ENCODE results near the gene PCDH8.
"Not testable (repeated sequence)": the region's sequence is repeated elsewhere in the genome, so short reads cannot be mapped to it uniquely, and the experiment has no call there.

Gene PCDH8

GRCh38 chr13:52849291-52850071 lies 1.0 kb upstream of the PCDH8 start:
- DNase-seq: peak; percentile 47

- DNase-seq: no peak
These were observed 583 bp downstream of the PCDH8 start for GRCh38 chr13:52847682-52848432.

GRCh38 chr13:52847322-52847681 lies 1.1 kb downstream of the PCDH8 start:
- no peak for DNase-seq

GRCh38 chr13:52846567-52847321 lies 1.7 kb downstream of the PCDH8 start:
- no peak for DNase-seq

GRCh38 chr13:52845766-52846566 lies 2.5 kb downstream of the PCDH8 start:
- DNase-seq: no peak

GRCh38 chr13:52845334-52845761 lies 3.1 kb downstream of the PCDH8 start:
- no peak for DNase-seq

- DNase-seq: no peak
These were observed 3.6 kb downstream of the PCDH8 start for GRCh38 chr13:52844836-52845235.

GRCh38 chr13:52842441-52842840 lies 6.0 kb downstream of the PCDH8 start:
- DNase-seq: no peak

GRCh38 chr13:52840066-52840465 lies 8.4 kb downstream of the PCDH8 start:
- DNase-seq: no peak

- no peak for DNase-seq
These were observed 9.9 kb downstream of the PCDH8 start for GRCh38 chr13:52838433-52839107.

- no peak for DNase-seq
These were observed 10.6 kb downstream of the PCDH8 start for GRCh38 chr13:52837850-52838249.

GRCh38 chr13:52835071-52835839 lies 13.2 kb downstream of the PCDH8 start:
- DNase-seq: no peak

- no peak for DNase-seq
These were observed 15.1 kb downstream of the PCDH8 start for GRCh38 chr13:52833296-52833875.

GRCh38 chr13:52832313-52832712 lies 16.1 kb downstream of the PCDH8 start:
- DNase-seq: no peak

- DNase-seq: no peak
These were observed 17.5 kb downstream of the PCDH8 start for GRCh38 chr13:52830946-52831345.

GRCh38 chr13:52827839-52828238 lies 20.6 kb downstream of the PCDH8 start:
- DNase-seq: peak; percentile 93

- DNase-seq: not testable (repeated sequence)
These were observed 30.6 kb downstream of the PCDH8 start for GRCh38 chr13:52817886-52818285.

GRCh38 chr13:52815330-52815729 lies 33.1 kb downstream of the PCDH8 start:
- DNase-seq: no peak

- DNase-seq: no peak
These were observed 35.5 kb downstream of the PCDH8 start for GRCh38 chr13:52812941-52813340.

- no peak for DNase-seq
These were observed 36.6 kb downstream of the PCDH8 start for GRCh38 chr13:52811841-52812240.

GRCh38 chr13:52810526-52810925 lies 37.9 kb downstream of the PCDH8 start:
- DNase-seq: no peak
